GM06990 (cell line): ENCODE results near the gene SMNDC1.
"Not testable (repeated sequence)": the region's sequence is repeated elsewhere in the genome, so short reads cannot be mapped to it uniquely, and the experiment has no call there.

ENCODE experiments used
- DNase-seq: peaks from one replicate; pipeline ENCODE4 v3.0.0-alpha.2; 2011; ENCODE audit not compliant: insufficient read length; ENCODE audit errors: extremely low read depth
- H3K27me3 ChIP-seq: replicated peaks from 2 replicates; pipeline ENCODE4 v1.6.0; 2011; ENCODE audit warnings: low read length; ENCODE audit not compliant: control insufficient read depth, insufficient read depth
- H3K36me3 ChIP-seq: 2 replicates; pipeline ENCODE4 v1.5.1; 2011; ENCODE audit warnings: low read length; ENCODE audit not compliant: control insufficient read depth, insufficient read depth
- H3K4me3 ChIP-seq: replicated peaks from 2 replicates; pipeline ENCODE4 v1.5.1; 2011; ENCODE audit warnings: low read depth, mild to moderate bottlenecking, control low read depth, low read length
- TF ChIP-seq, protein P1 (sequence below): IDR thresholded peaks from 2 replicates; pipeline ENCODE4 v1.5.1; 2011; ENCODE audit warnings: low read length, control low read depth, mild to moderate bottlenecking, inconsistent platforms; ENCODE audit not compliant: insufficient read depth, poor library complexity, severe bottlenecking

Gene SMNDC1

DNA sequence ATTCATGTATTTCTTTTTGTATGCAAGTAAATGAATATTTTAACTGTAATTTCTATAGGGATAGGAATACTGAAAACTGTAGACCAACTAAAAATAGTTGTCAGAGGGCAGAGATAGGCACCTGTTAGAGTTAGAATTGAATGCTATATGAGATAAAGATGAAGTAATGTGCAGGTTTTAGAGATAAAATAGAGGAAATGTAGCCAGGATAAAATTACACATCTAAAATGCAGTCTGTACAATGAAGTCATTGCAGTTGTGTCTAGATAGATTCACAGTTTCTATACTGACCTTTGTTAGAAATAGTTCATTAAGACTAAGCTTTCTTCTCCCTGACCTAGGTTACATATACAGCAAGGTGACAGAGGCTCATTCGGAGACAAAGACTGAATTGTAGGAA lies 46.2 kb downstream of the SMNDC1 start:
- TF ChIP-seq, protein P1, sequence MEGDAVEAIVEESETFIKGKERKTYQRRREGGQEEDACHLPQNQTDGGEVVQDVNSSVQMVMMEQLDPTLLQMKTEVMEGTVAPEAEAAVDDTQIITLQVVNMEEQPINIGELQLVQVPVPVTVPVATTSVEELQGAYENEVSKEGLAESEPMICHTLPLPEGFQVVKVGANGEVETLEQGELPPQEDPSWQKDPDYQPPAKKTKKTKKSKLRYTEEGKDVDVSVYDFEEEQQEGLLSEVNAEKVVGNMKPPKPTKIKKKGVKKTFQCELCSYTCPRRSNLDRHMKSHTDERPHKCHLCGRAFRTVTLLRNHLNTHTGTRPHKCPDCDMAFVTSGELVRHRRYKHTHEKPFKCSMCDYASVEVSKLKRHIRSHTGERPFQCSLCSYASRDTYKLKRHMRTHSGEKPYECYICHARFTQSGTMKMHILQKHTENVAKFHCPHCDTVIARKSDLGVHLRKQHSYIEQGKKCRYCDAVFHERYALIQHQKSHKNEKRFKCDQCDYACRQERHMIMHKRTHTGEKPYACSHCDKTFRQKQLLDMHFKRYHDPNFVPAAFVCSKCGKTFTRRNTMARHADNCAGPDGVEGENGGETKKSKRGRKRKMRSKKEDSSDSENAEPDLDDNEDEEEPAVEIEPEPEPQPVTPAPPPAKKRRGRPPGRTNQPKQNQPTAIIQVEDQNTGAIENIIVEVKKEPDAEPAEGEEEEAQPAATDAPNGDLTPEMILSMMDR: no peak
- Histone ChIP-seq H3K36me3 (no peaks in the 10 kb centered on the region), H3K4me3 (no peak overlapping the region), H3K27me3 (no peaks in the 10 kb centered on the region)
- no peak for DNase-seq

DNA sequence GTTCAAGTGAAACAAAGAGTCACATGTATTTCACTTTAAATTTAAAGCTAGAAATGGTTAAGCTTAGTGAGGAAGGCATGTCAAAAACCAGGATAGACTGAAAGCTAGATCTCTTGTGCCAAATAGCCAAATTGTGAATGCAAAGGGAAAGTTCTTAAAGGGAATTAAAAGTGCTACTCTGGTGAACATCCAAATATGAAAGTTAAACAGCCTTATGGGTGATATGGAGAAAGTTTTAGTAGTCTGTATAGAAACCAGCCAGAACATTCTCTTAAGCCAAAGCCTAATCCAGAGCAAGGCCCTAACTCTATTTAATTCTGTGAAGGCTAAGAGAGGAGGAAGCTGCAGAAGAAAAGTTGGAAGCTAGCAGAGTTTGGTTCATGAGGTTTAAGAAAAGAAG lies 50.3 kb downstream of the SMNDC1 start:
- no peak for DNase-seq
- Histone ChIP-seq H3K4me3 (no peak overlapping the region), H3K36me3 (no peaks in the 10 kb centered on the region), H3K27me3 (no peaks in the 10 kb centered on the region)
- TF ChIP-seq, protein P1: no peak

DNA sequence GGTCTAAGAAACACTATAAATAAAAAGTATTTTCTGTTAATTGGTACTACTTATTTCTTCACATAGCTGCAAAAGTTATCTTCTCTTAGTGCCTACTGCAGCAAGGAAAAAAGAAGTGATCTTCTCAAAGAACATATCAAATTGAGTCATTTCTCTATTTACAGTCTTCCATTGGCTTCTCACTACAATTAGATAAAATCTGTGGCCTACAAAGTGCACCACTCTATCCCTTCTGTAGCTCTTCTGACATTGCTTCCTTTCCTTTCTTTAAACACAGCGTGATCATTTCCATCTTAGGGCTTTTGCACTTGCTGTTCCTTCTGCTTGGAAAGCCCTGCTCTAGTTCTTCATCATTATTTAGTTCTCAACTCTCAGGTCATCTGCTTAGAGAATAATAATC lies 52.6 kb downstream of the SMNDC1 start:
- no peaks in the 10 kb centered on the region for H3K36me3 ChIP-seq
- H3K4me3 ChIP-seq: no peak overlapping the region
- H3K27me3 ChIP-seq: no peaks in the 10 kb centered on the region
- TF ChIP-seq, protein P1: no peak
- no peak for DNase-seq

DNA sequence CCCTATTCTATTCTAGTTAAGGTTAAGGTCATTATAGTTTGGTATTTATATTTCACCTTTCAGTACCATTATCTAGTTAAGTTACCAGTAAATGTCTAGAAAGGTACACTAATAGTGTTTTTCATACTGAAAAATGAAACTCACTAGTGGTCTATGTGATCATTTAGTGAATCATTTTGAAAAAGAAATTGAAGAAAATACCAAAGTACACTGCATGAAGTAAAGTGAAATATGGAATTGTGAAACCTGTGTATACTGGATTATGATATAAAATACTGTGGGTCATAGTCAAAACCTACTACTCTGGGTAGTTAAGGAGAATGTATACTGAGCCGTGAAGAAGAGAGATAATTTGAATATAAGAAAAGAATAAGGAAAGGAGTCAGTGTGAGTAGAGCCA lies 53.3 kb downstream of the SMNDC1 start:
- H3K4me3 ChIP-seq, H3K27me3 ChIP-seq, H3K36me3 ChIP-seq: not testable (repeated sequence)
- DNase-seq: peak; percentile 33

DNA sequence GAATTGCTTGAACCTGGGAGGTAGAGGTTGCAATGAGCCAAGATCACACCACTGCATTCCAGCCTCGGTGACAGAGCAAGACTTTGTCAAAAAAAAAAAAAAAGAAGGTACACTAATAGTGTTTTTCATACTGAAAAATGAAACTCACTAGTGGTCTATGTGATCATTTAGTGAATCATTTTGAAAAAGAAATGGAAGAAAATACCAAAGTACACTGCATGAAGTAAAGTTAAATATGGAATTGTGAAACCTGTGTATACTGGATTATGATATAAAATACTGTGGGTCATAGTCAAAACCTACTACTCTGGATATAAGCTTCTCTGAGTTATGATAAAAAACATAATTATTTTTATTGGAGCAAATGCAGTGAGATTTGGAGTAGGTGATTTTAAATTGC lies 55.2 kb downstream of the SMNDC1 start:
- H3K36me3 ChIP-seq, DNase-seq, H3K4me3 ChIP-seq, H3K27me3 ChIP-seq: not testable (repeated sequence)

DNA sequence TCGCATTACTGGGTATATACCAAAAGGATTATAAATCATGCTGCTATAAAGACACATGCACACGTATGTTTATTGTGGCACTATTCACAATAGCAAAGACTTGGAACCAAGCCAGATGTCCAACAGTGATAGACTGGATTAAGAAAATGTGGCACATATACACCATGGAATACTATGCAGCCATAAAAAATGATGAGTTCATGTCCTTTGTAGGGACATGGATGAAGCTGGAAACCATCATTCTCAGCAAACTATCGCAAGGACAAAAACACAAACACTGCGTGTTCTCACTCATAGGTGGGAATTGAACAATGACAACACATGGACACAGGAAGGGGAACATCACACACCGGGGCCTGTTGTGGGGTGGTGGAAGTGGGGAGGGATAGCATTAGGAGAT lies 56.9 kb downstream of the SMNDC1 start:
- not testable (repeated sequence) for H3K36me3 ChIP-seq, DNase-seq, H3K4me3 ChIP-seq, H3K27me3 ChIP-seq

DNA sequence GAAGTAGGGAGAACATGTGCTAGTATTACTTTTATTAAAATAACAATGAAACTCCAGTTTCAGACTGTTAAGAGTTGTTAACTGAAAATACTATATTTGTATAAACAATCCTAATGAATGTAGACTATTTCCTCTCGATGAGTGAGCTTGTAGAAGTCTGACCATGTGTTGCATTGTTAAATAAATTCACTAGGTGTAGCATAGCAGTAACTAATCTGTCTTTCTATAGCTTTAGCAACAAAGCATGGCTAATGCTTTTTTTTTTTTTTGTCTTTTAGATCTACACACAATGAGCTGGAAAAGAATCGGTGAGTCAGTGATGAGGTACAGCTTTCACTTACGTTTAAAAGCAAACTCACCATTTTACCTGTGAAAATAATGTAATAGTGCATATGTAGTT lies 60.2 kb downstream of the SMNDC1 start:
- H3K4me3 ChIP-seq: no peak overlapping the region
- no peak for DNase-seq
- TF ChIP-seq, protein P1: no peak
- H3K36me3 ChIP-seq: no peaks in the 10 kb centered on the region
- H3K27me3 ChIP-seq: no peaks in the 10 kb centered on the region
